Activated CD4-positive, alpha-beta T cell treated with anti-CD3 and anti-CD28 coated beads, Interleukin-2, Interleukin-4, amounts not matched to agents 100 ng/mL and 50 ng/mL, durations not matched to agents 16 hours and 8 hours (primary cell): ENCODE measurements around the gene TSSK1B.
A peak's percentile ranks its signal among the peaks of the same experiment; 100 is the strongest.
"Not testable (repeated sequence)": the region's sequence is repeated elsewhere in the genome, so short reads cannot be mapped to it uniquely, and the experiment has no call there.

Experiments
- DNase-seq: peaks from one replicate; pipeline ENCODE4 v3.0.0-alpha.2; 2020; ENCODE audit warnings: low spot score

TSSK1B gene

GRCh38 chr5:113397986-113398385, 36.8 kb downstream of the TSSK1B start:
- DNase-seq, result not testable (repeated sequence)

GRCh38 chr5:113397046-113397445, 37.7 kb downstream of the TSSK1B start:
- DNase-seq, result no peak

- DNase-seq, result no peak
Measured at GRCh38 chr5:113394658-113395057, 40.1 kb downstream of the TSSK1B start.

- DNase-seq, result peak; percentile 27
Measured at GRCh38 chr5:113390224-113390623, 44.6 kb downstream of the TSSK1B start.

GRCh38 chr5:113389116-113389515, 45.7 kb downstream of the TSSK1B start:
- no peak for DNase-seq

- DNase-seq, result no peak
Measured at GRCh38 chr5:113387844-113388243, 46.9 kb downstream of the TSSK1B start.

- no peak for DNase-seq
Measured at GRCh38 chr5:113384782-113385285, 50.0 kb downstream of the TSSK1B start.

- no peak for DNase-seq
Measured at GRCh38 chr5:113382731-113383130, 52.1 kb downstream of the TSSK1B start.
